Measurements from ENCODE around the gene POLG.

GRCh38 chr15:89299896-89300295 is 34.7 kb downstream of the POLG start:
- TF ChIP-seq POLR2AphosphoS5 (IDR thresholded peaks at IDR 0.05; ENCODE audit: low read depth, low read length) (no peak), POLR2A (IDR thresholded peaks at IDR 0.05; ENCODE audit: low read depth, low read length) (no peak)

Measured in GM12892 (cell line).